H54 (cell line): ENCODE results near the gene SH3RF3.

Source experiments
- DNase-seq: peaks from one replicate; pipeline ENCODE4 v3.0.0; 2011; ENCODE audit warnings: low spot score, mixed read lengths; ENCODE audit not compliant: insufficient read length
- FAIRE-seq: peaks from 3 replicates; lab custom pipeline; 2011; peaks lifted over from hg19 to GRCh38; lab: Jason Lieb, UNC
- POLR2A ChIP-seq: IDR thresholded peaks from 2 replicates; pipeline ENCODE4 v1.6.1; 2011; ENCODE audit warnings: low read depth, mild to moderate bottlenecking, low read length

The SH3RF3 gene

GRCh38 chr2:109364217-109364616 lies 235.2 kb downstream of the SH3RF3 start:
- FAIRE-seq (no peak), DNase-seq (no peak)
- no peak for TF ChIP-seq POLR2A

GRCh38 chr2:109365131-109365530 lies 236.1 kb downstream of the SH3RF3 start:
- TF ChIP-seq POLR2A, result no peak
- DNase-seq, result no peak
- no peak for FAIRE-seq

GRCh38 chr2:109367683-109368082 lies 238.7 kb downstream of the SH3RF3 start:
- FAIRE-seq (no peak), DNase-seq (no peak)
- no peak for TF ChIP-seq POLR2A

GRCh38 chr2:109368798-109369197 lies 239.8 kb downstream of the SH3RF3 start:
- no peak for FAIRE-seq
- no peak for TF ChIP-seq POLR2A
- DNase-seq, result no peak

GRCh38 chr2:109369671-109370191 lies 240.7 kb downstream of the SH3RF3 start:
- TF ChIP-seq POLR2A, result no peak
- DNase-seq (no peak), FAIRE-seq (no peak)

- FAIRE-seq (no peak), DNase-seq (no peak)
- no peak for TF ChIP-seq POLR2A
Measured at GRCh38 chr2:109370399-109371035, 241.5 kb downstream of the SH3RF3 start.

- DNase-seq, result no peak
- no peak for TF ChIP-seq POLR2A
- no peak for FAIRE-seq
Measured at GRCh38 chr2:109371481-109372170, 242.6 kb downstream of the SH3RF3 start.

- FAIRE-seq, result no peak
- DNase-seq, result no peak
- no peak for TF ChIP-seq POLR2A
Measured at GRCh38 chr2:109372171-109372568, 243.2 kb downstream of the SH3RF3 start.

- no peak for TF ChIP-seq POLR2A
- DNase-seq (no peak), FAIRE-seq (no peak)
Measured at GRCh38 chr2:109372614-109373013, 243.6 kb downstream of the SH3RF3 start.

GRCh38 chr2:109373791-109374547 lies 245.0 kb downstream of the SH3RF3 start:
- no peak for TF ChIP-seq POLR2A
- DNase-seq (no peak), FAIRE-seq (no peak)

GRCh38 chr2:109374548-109375130 lies 245.6 kb downstream of the SH3RF3 start:
- FAIRE-seq, result no peak
- DNase-seq, result no peak
- no peak for TF ChIP-seq POLR2A

GRCh38 chr2:109375131-109375561 lies 246.1 kb downstream of the SH3RF3 start:
- DNase-seq (no peak), FAIRE-seq (no peak)
- no peak for TF ChIP-seq POLR2A

GRCh38 chr2:109375656-109376055 lies 246.7 kb downstream of the SH3RF3 start:
- no peak for FAIRE-seq
- DNase-seq, result no peak
- TF ChIP-seq POLR2A, result no peak

GRCh38 chr2:109376115-109376514 lies 247.1 kb downstream of the SH3RF3 start:
- FAIRE-seq (no peak), DNase-seq (no peak)
- no peak for TF ChIP-seq POLR2A
